HG03558 (cell line): Measurements from ENCODE around the gene FAM131B.

Experiments
- ATAC-seq: cut with Tn5 transposase; IDR thresholded peaks from one replicate; pipeline ENCODE4 v1.9.1; 2021; ENCODE audit warnings: moderate number of reproducible peaks; ENCODE audit not compliant: unreplicated experiment; ENCODE audit errors: extremely low read depth

FAM131B gene

DNA sequence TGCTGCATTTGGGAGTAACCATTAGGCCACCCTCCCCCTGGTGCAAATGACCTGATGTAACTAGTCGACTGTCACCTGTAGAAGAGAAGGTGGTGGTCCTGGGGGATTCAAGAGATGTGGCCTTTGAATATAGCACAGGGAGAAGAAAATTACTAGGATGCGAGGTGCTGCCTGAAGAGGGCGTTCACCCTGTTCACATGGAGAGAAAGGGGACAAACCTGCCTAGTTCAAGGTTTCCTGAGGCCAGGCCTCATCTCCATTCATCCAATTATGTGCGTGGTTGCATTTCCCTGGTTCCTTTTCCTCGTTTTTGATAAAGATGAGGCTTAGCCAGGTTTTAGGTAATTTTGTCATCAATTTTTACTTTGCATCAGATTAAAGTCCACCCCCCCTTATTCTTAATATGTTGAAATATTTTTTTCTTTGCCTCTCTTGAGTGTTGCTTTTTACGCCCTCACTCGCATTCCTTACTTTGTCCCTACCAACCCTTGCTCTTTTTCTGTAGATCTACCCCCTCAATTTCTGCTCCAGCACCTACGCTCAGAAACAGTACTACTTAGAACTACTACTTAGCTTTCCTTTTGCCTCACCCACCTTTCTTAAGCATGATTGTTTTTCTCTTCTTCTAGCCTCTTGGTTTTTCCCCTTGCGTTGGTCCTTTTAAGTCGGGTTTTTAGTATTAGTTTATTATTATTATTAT lies 32.9 kb downstream of the FAM131B start:
- ATAC-seq, result no peak

DNA sequence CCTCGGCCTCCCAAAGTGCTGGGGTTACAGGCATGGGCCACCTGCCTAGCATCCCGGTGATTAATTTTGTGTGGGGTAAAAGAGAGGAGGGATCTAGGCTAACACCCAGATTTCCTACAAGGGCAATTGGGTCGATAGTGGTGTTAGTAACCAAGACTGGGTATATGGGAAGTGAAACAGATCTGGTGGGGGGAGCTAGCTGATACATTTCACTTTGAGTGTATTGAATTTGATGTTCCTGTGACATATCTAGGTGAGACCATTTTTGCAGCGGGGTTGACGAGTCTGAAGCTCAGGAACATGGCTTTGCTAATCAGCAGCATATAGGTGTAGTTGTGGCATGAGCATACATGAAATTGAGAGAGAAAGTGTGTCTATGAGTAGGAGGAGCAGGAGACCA lies 34.6 kb downstream of the FAM131B start:
- ATAC-seq, result no peak

- ATAC-seq, result no peak
These were observed 37.3 kb downstream of the FAM131B start for GRCh38 chr7:143325240-143325639.

DNA sequence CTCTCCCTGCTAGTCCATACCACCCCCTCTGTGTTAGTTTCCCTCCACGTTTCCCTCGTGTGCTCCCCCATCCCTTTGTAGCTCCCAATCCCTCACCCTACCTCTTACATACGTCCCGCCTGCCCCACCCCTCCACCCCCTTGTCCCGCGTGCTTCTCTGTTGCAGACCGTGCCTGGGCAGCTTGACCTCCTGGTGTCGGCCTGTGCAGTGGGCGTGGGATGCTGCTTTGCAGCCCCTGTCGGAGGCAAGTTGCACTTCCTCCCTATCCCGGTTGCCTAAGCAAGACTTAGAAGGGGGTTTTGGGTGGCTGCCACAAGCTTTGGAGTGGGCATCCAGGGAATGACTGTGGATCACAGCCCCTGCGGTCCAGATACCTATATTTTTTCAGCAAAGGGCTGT lies 38.9 kb downstream of the FAM131B start:
- no peak for ATAC-seq

GRCh38 chr7:143322760-143323633 lies 39.5 kb downstream of the FAM131B start:
- no peak for ATAC-seq

GRCh38 chr7:143321734-143322133 lies 40.8 kb downstream of the FAM131B start:
- ATAC-seq, result no peak

DNA sequence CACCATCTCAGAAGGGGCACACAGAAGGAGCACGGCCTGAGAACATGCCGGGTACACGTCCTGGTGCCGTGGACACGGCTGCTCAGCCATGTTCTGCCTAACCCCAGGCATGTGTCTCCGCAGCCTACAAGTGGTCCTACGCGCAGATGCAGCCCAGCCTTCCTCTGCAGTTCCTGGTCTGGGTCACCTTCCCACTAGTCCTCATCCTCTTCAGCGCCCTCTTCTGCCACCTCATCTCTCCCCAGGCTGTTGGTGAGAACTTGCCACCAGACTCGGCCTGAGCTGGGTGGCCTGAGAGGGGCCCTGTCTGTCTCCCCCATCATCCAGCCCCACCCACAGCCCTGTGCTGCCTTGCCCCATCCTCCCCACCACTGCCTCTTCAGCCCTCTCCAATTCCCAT lies 41.3 kb downstream of the FAM131B start:
- ATAC-seq, result no peak

DNA sequence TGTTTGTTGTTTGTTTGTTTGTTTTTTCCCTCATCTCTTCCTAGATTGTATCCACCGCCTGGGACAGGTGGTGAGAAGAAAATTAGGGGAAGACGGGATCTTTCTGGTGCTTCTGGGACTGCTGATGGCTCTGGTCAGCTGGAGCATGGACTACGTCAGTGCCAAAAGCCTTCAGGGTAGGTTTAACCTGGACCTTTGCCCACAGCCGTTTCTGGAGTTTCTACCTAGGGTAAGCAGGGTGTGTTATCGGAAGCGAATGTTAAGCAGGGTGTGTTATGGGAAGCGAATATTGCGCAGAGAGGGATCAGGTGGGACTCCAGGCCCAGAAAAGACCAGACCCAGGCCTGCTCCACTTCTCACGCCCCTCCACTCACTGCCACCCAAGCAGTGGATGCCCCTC lies 41.9 kb downstream of the FAM131B start:
- no peak for ATAC-seq

DNA sequence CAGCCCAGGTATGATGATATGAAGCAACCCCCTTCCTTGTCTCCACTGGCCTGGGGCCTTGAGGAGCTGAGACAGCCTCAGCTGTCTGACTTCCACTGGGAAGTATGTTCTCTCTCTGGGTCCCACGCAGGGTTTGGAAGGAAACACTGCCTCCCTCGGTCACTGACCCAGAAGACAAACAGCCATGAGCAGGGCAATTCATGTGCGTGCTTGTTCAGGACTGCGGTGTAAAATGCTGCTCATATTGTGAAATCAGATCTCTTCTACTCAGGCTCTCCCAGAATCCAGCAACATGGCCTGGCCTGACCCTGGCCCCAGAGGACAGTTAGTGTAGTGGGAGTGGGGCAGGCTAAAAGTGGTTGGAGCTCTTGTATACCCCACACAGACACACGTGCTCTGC lies 43.9 kb downstream of the FAM131B start:
- ATAC-seq, result no peak

- ATAC-seq, result no peak
These were observed 46.0 kb downstream of the FAM131B start for GRCh38 chr7:143316492-143316891.

DNA sequence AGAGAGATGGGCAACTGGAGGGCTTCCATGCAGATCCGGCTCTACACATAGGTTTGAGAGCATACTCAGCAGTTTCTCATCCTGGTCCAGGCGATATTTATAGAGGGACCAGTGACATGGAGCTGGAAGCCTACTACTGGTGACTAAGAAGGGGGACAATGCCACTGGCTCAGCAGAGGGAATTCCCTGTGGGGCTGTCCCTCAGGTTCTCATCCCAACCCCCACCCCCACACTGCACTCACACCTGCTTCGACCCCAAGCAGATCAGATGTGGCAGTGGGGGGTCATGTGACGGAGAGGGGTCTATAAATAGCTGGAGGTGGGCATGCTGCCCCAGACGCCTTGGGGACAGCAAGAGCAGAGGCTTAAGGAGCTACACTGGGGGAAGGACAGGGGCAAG lies 46.7 kb downstream of the FAM131B start, which contains the start of gene CLCN1:
TSS of gene CLCN1 (plus strand) at position 336 of the 400 bp plus-strand sequence. CDS start 102 bp downstream, outside the sequence.
- ATAC-seq, result no peak

DNA sequence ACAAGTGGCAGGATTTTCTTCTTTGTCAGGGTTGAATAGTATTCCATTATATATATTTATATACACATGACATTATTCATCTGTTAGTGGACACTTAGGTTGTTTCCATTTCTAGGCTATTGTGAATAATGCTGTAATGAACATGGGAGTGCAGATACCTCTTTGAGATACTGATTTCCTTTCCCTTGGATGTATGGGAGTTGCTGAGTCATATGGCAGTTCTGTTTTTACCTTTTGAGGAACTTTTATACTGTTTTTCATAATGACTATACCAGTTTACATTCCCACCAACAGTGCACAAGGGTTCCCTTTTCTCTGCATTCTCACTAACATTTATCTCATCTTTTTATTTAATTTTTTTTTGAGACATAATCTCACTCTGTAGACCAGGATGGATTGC lies 48.4 kb downstream of the FAM131B start:
- ATAC-seq, result no peak

- ATAC-seq, result no peak
These were observed 53.9 kb downstream of the FAM131B start for GRCh38 chr7:143308632-143309031.

DNA sequence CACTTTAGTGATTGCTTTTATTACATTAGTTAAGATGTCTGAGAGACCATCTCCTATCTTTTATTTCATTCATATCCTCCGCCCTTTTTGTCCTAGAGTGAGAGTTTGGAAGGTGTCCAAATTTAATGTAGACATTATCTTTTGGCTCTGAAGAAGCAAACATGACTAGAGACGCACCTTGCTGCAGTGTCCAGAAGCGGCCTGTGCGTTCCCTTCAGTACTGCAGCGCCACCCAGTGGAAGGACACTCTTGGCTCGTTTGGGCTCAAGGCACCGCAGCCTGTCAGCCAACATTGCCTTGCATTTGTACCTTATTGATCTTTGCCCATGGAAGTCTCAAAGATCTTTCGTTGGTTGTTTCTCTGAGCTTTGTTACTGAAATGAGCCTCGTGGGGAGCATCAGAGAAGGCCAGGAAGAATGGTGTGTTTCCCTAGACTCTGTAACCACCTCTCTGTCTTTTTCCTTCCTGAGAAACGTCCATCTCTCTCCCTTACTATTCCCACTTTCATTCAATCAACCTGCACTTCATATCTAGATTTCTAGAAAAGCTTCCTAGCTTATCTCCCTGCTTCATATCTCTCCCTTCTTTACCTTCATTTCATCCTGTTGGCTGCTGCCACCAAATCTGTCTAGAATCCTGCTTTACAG lies 57.0 kb downstream of the FAM131B start:
- no peak for ATAC-seq

GRCh38 chr7:143304938-143305337 lies 57.6 kb downstream of the FAM131B start:
- ATAC-seq, result no peak

DNA sequence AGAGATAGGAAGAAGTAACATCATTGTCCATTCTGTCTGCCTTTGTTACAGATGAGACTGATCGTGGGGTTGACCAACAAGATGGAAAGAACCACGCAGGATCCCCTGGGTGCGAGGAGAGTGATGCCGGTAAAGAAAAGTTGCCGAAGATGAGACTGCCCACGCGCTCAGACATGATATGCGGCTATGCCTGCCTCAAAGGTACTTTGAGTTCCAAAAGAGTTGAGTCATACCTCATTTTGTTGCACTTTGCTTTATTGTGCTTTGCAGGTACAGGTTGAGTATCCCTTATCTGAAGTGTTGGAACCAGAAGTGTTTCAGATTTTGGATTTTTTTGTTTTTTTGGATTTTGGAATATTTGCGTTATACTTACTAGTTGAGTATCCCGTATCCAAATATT lies 58.8 kb downstream of the FAM131B start:
- ATAC-seq, result no peak
